Progenitor cell of endocrine pancreas (in vitro differentiated cells): ENCODE data around the gene TBL1XR1. TPM values are rescaled to one million over a fixed set of nuclear protein-coding genes. Genes with fewer than 3 reads are reported as not detected.

Experiments used
- DNase-seq: peaks from one replicate; pipeline ENCODE4 v3.0.0; 2021; ENCODE audit warnings: low spot score; ENCODE audit not compliant: unreplicated experiment
- H3K27ac Mint-ChIP-seq: 2 replicates; pipeline ENCODE4 v1.8.0; 2021; ENCODE audit warnings: mild to moderate bottlenecking, moderate library complexity, mixed read lengths
- H3K27me3 Mint-ChIP-seq: 2 replicates; pipeline ENCODE4 v1.8.0; 2021; ENCODE audit warnings: mixed read lengths
- H3K36me3 Mint-ChIP-seq: 2 replicates; pipeline ENCODE4 v1.8.0; 2022; ENCODE audit warnings: mixed read lengths; ENCODE audit not compliant: insufficient read depth
- H3K4me1 Mint-ChIP-seq: 2 replicates; pipeline ENCODE4 v1.8.0; 2021; ENCODE audit warnings: low read depth, mixed read lengths
- H3K4me3 Mint-ChIP-seq: 2 replicates; pipeline ENCODE4 v1.8.0; 2021; ENCODE audit warnings: low read depth, mild to moderate bottlenecking, moderate library complexity, mixed read lengths
- H3K9me3 Mint-ChIP-seq: 2 replicates; pipeline ENCODE4 v1.8.0; 2021; ENCODE audit warnings: low read depth, mixed read lengths
- total RNA-seq: library from RNA; stranded (reverse); gene quantifications from 2 replicates; pipeline ENCODE4 v1.2.1, GENCODE V29; 2021
- TF ChIP-seq, protein P1 (sequence below): fragments of 200-600 bp; sonication (generic); IDR thresholded peaks from one replicate; pipeline ENCODE4 v1.5.0; 2021; ENCODE audit warnings: antibody characterized with exemption, mild to moderate bottlenecking; ENCODE audit not compliant: unreplicated experiment

Gene TBL1XR1
- total RNA-seq, 1 donor from 2014 or later: 207 TPM

GRCh38 chr3:177150218-177150916, 46.9 kb downstream of the TBL1XR1 start:
- H3K27ac Mint-ChIP-seq: no peak overlapping the region
- H3K4me1 Mint-ChIP-seq: peaks cover 43% of the 10 kb centered on the region
- H3K4me3 Mint-ChIP-seq: no peak overlapping the region
- no peak for DNase-seq
- H3K9me3 Mint-ChIP-seq: peaks cover 2% of the 10 kb centered on the region
- TF ChIP-seq, protein P1, sequence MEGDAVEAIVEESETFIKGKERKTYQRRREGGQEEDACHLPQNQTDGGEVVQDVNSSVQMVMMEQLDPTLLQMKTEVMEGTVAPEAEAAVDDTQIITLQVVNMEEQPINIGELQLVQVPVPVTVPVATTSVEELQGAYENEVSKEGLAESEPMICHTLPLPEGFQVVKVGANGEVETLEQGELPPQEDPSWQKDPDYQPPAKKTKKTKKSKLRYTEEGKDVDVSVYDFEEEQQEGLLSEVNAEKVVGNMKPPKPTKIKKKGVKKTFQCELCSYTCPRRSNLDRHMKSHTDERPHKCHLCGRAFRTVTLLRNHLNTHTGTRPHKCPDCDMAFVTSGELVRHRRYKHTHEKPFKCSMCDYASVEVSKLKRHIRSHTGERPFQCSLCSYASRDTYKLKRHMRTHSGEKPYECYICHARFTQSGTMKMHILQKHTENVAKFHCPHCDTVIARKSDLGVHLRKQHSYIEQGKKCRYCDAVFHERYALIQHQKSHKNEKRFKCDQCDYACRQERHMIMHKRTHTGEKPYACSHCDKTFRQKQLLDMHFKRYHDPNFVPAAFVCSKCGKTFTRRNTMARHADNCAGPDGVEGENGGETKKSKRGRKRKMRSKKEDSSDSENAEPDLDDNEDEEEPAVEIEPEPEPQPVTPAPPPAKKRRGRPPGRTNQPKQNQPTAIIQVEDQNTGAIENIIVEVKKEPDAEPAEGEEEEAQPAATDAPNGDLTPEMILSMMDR: no peak
- H3K27me3 Mint-ChIP-seq: no peaks in the 10 kb centered on the region
- H3K36me3 Mint-ChIP-seq: peaks cover 1% of the 10 kb centered on the region

DNA sequence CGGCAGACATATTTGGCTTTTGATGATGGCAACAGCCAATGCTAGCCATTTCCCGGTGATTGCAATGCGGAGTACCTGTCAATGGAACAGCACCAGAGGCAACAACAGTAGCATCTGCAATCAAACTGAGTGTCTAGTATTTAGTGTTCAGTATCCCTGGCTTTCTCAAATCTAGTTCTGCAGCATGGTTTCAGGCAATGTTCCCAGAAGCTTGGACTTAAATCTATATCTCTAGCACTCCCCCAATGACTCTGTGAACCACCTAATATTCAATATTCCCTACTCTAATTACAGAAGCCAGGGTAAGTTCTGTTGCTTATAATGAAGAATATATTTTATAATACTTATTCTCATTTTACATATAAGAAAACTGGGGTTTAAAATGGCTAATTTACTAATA, 48.2 kb downstream of the TBL1XR1 start:
- H3K9me3 Mint-ChIP-seq: peaks cover 2% of the 10 kb centered on the region
- DNase-seq: no peak
- H3K27ac Mint-ChIP-seq: no peak overlapping the region
- H3K36me3 Mint-ChIP-seq: peaks cover 1% of the 10 kb centered on the region
- TF ChIP-seq, protein P1: no peak
- H3K4me3 Mint-ChIP-seq: no peak overlapping the region
- H3K27me3 Mint-ChIP-seq: no peaks in the 10 kb centered on the region
- peaks cover 40% of the 10 kb centered on the region for H3K4me1 Mint-ChIP-seq

GRCh38 chr3:177147790-177148189, 49.5 kb downstream of the TBL1XR1 start:
- TF ChIP-seq, protein P1: no peak
- Mint-ChIP-seq H3K4me1 (peaks cover 46% of the 10 kb centered on the region), H3K36me3 (peaks cover 6% of the 10 kb centered on the region), H3K27ac (peak overlapping the region; percentile 62), H3K4me3 (no peak overlapping the region), H3K9me3 (peaks cover 5% of the 10 kb centered on the region), H3K27me3 (no peaks in the 10 kb centered on the region)
- DNase-seq: no peak

DNA sequence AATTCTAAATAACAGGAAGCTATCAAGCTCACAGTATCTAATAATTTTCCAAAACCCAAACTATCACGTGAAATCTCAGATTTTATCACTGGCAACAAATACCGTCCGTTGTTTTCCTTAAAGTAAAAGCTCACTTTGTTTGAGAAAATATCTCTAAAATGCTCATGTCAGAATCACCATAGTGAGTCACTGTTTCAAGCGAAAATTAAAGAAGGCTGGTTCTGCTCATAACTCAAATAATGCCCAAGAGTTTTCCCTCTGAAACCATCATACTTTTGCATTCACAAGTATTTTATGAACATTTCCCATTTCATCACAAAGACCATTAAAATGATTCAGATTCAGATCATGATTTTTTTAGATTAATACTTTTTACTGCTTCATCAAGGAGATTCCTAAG, 50.6 kb downstream of the TBL1XR1 start:
- H3K27ac Mint-ChIP-seq: no peak overlapping the region
- H3K4me1 Mint-ChIP-seq: peaks cover 48% of the 10 kb centered on the region
- H3K27me3 Mint-ChIP-seq: no peaks in the 10 kb centered on the region
- peaks cover 6% of the 10 kb centered on the region for H3K36me3 Mint-ChIP-seq
- no peak overlapping the region for H3K4me3 Mint-ChIP-seq
- no peak for DNase-seq
- H3K9me3 Mint-ChIP-seq: peaks cover 6% of the 10 kb centered on the region
- TF ChIP-seq, protein P1: no peak

DNA sequence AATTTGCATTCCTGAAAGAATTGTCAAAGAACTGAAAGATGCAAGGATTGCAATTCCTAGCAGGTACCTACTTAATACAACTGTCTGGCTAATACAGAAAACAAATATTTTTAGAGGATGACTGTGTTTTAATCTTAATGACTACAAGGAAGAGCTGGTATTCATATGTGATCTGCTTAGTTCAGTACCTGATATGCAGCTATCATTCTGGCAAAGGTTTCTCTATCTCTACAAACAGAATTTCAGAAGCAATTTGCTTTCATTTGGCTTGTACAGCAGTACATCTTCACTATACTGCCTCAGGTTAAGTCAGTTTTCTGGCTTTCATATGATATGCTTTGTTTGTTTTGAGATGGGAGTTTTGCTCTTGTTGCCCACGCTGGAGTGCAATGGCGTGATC, 51.3 kb downstream of the TBL1XR1 start:
- H3K27ac Mint-ChIP-seq: no peak overlapping the region
- no peaks in the 10 kb centered on the region for H3K27me3 Mint-ChIP-seq
- H3K4me3 Mint-ChIP-seq: no peak overlapping the region
- H3K4me1 Mint-ChIP-seq: peaks cover 41% of the 10 kb centered on the region
- TF ChIP-seq, protein P1: no peak
- H3K36me3 Mint-ChIP-seq: peaks cover 6% of the 10 kb centered on the region
- H3K9me3 Mint-ChIP-seq: peaks cover 6% of the 10 kb centered on the region
- DNase-seq: no peak
